Left ventricle myocardium superior (tissue), 1 donor: ENCODE measurements around the gene EVI5L. TPM values are rescaled to one million over a fixed set of nuclear protein-coding genes. Genes with fewer than 3 reads are reported as not detected.
A peak's percentile ranks its signal among the peaks of the same experiment; 100 is the strongest.
"Not testable (repeated sequence)": the region's sequence is repeated elsewhere in the genome, so short reads cannot be mapped to it uniquely, and the experiment has no call there.

Experiments used
- ATAC-seq: fragments of 200-7000 bp; cut with Tn5 transposase; one replicate; pipeline ENCODE4 v1.9.1; 2020; ENCODE audit warnings: mild to moderate bottlenecking, moderate library complexity
- DNase-seq: peaks from one replicate; pipeline ENCODE4 v3.0.0-alpha.2; 2020
- intact Hi-C: fragments of 100-400 bp; cut with micrococcal nuclease; formaldehyde crosslinking; loops from one replicate; pipeline ENCODE4 v1.11.0; 2022
- long read RNA-seq: library from polyadenylated mRNA; unstranded; transcript quantifications from one replicate; pipeline ENCODE4 v2.0.0, GENCODE V29; 2021
- total RNA-seq: library from RNA; stranded (reverse); fragmentation: NEBNext Ultra II Directional; extraction: Animal tissue kit (Norgen Biotek cat#: 25700); gene quantifications from one replicate; pipeline ENCODE4 v1.2.1, GENCODE V29; 2021
- donor health status: DM: no; HTN: yes; CAD: no; lungs with severe emphysema.

Gene EVI5L
- 23.5 TPM for total RNA-seq
- long read RNA-seq, partial matches to known transcripts = 14 of 40 reads
- long read RNA-seq, other reads (novel, unspliced or antisense) = 23 of 40 reads

GRCh38 chr19:7829561-7830271, at the start of gene EVI5L:
TSS of gene EVI5L (plus strand) at chr19:7830218. CDS start at chr19:7846543, 16,325 bp downstream.
- ATAC-seq = peak; percentile 92
- intact Hi-C loops = no loop called here
- peak; percentile 99 for DNase-seq

GRCh38 chr19:7781157-7781556, 48.9 kb upstream of the EVI5L start:
- intact Hi-C loops = no loop called here
- ATAC-seq = no peak
- DNase-seq = no peak

- intact Hi-C loops = no loop called here
- DNase-seq = no peak
- peak; percentile 60 for ATAC-seq
These were observed 46.0 kb upstream of the EVI5L start for GRCh38 chr19:7783991-7784423.

GRCh38 chr19:7784856-7785255, 45.2 kb upstream of the EVI5L start:
- DNase-seq (no peak), ATAC-seq (no peak)
- intact Hi-C loops = no loop called here

GRCh38 chr19:7787141-7787540, 42.9 kb upstream of the EVI5L start:
- intact Hi-C loops = no loop called here
- DNase-seq = peak; percentile 40
- ATAC-seq = peak; percentile 74

- intact Hi-C loops = no loop called here
These were observed 42.3 kb upstream of the EVI5L start for GRCh38 chr19:7787602-7788177.

GRCh38 chr19:7788178-7788932, 41.7 kb upstream of the EVI5L start:
- DNase-seq (no peak), ATAC-seq (no peak)
- intact Hi-C loops = no loop called here

More at GRCh38 chr19:7787602-7788177, 42.3 kb upstream of the EVI5L start:
- ATAC-seq = no peak
- no peak for DNase-seq

GRCh38 chr19:7788933-7789323, 41.1 kb upstream of the EVI5L start:
- ATAC-seq (no peak), DNase-seq (no peak)
- intact Hi-C loops = no loop called here

GRCh38 chr19:7789447-7789846, 40.6 kb upstream of the EVI5L start:
- intact Hi-C loops = no loop called here
- no peak for DNase-seq
- ATAC-seq = no peak

GRCh38 chr19:7790416-7790815, 39.6 kb upstream of the EVI5L start:
- no peak for DNase-seq
- no peak for ATAC-seq
- intact Hi-C loops = no loop called here

GRCh38 chr19:7792281-7792680, 37.7 kb upstream of the EVI5L start:
- intact Hi-C loops = no loop called here
- ATAC-seq (no peak), DNase-seq (no peak)

GRCh38 chr19:7792701-7793100, 37.3 kb upstream of the EVI5L start:
- ATAC-seq, DNase-seq, intact Hi-C loops: not testable (repeated sequence)

GRCh38 chr19:7793493-7793892, 36.5 kb upstream of the EVI5L start:
- DNase-seq (no peak), ATAC-seq (no peak)
- intact Hi-C loops = no loop called here

- DNase-seq (no peak), ATAC-seq (no peak)
- intact Hi-C loops = no loop called here
These were observed 34.4 kb upstream of the EVI5L start for GRCh38 chr19:7795555-7796161.

- intact Hi-C loops = loop anchor here (5.0 kb wide), 1 partner anchor 232 kb away; no protein-coding TSS in a partner anchor
- ATAC-seq = peak; percentile 82
- peak; percentile 56 for DNase-seq
These were observed 30.2 kb upstream of the EVI5L start for GRCh38 chr19:7799640-7800355.

- intact Hi-C loops = loop anchor here (5.0 kb wide), 1 partner anchor 234 kb away; no protein-coding TSS in a partner anchor
- no peak for ATAC-seq
These were observed 28.9 kb upstream of the EVI5L start for GRCh38 chr19:7801020-7801570.

GRCh38 chr19:7806234-7806633, 23.8 kb upstream of the EVI5L start:
- ATAC-seq = no peak
- DNase-seq = no peak
- intact Hi-C loops = no loop called here

More at GRCh38 chr19:7801020-7801570, 28.9 kb upstream of the EVI5L start:
- no peak for DNase-seq

GRCh38 chr19:7806876-7807275, 23.1 kb upstream of the EVI5L start:
- no peak for DNase-seq
- intact Hi-C loops = no loop called here
- ATAC-seq = no peak

- intact Hi-C loops = no loop called here
- no peak for DNase-seq
- ATAC-seq = no peak
These were observed 21.9 kb upstream of the EVI5L start for GRCh38 chr19:7808108-7808507.
